Kidney (tissue), 14 donors: ENCODE results near the gene GPR84. TPM values are rescaled to one million over a fixed set of nuclear protein-coding genes. Genes with fewer than 3 reads are reported as not detected.

ENCODE experiments used
- DNase-seq, 5 donors: peaks; one replicate each; pipeline ENCODE4 v3.0.0-alpha.2; 2013 to 2020
- FAIRE-seq: peaks from 2 replicates; lab custom pipeline; 2012; peaks lifted over from hg19 to GRCh38; lab: Jason Lieb, UNC
- H3K27ac ChIP-seq, 2 donors: one replicate each; pipeline ENCODE4 v1.7.0; 2013; ENCODE audit warnings: low read depth in 2 of 2, low read length in 2 of 2, inconsistent platforms in 1 of 2
- H3K27me3 ChIP-seq: one replicate; pipeline ENCODE4 v1.7.1; 2013; ENCODE audit warnings: low read length, inconsistent platforms; ENCODE audit not compliant: control insufficient read depth, insufficient read depth
- H3K36me3 ChIP-seq, 3 donors: one replicate each; pipeline versions ENCODE4 v1.7.0 to v1.7.1; 2013; ENCODE audit warnings: low read length in 3 of 3, control low read depth in 1 of 3, inconsistent platforms in 1 of 3; ENCODE audit not compliant: insufficient read depth in 3 of 3, control insufficient read depth in 2 of 3
- H3K4me1 ChIP-seq, 3 donors: one replicate each; pipeline versions ENCODE4 v1.7.0 to v1.7.1; 2013; ENCODE audit warnings: low read length in 3 of 3, inconsistent platforms in 1 of 3, low read depth in 1 of 3; ENCODE audit not compliant: control insufficient read depth in 2 of 3, insufficient read depth in 2 of 3
- H3K4me3 ChIP-seq, 3 donors: one replicate each; pipeline versions ENCODE4 v1.7.0 to v1.8.1; 2013; ENCODE audit warnings: low read length in 3 of 3, control low read depth in 1 of 3, inconsistent platforms in 1 of 3
- H3K9ac ChIP-seq, 3 donors: one replicate each; pipeline versions ENCODE4 v1.7.0 to v1.7.1; 2013; ENCODE audit warnings: low read length in 3 of 3, control low read depth in 1 of 3, inconsistent platforms in 1 of 3
- H3K9me3 ChIP-seq, 3 donors: one replicate each; pipeline versions ENCODE4 v1.7.0 to v1.7.1; 2013; ENCODE audit warnings: low read length in 3 of 3, control low read depth in 1 of 3, inconsistent platforms in 1 of 3; ENCODE audit not compliant: control insufficient read depth in 2 of 3, insufficient read depth in 1 of 3
- CTCF ChIP-seq: IDR thresholded peaks from 3 replicates; pipeline ENCODE4 v1.5.1; 2012; ENCODE audit warnings: mild to moderate bottlenecking, moderate library complexity, borderline replicate concordance; ENCODE audit not compliant: insufficient read depth; ENCODE audit errors: extremely low read depth
- intact Hi-C: fragments of 100-400 bp; cut with DNase I; formaldehyde crosslinking; loops from one replicate; pipeline ENCODE4 v1.11.1; 2022
- polyA plus RNA-seq: library from polyadenylated mRNA; stranded (reverse); fragments of 350-450 nt; fragmentation: Illumina TruSeq; extraction: RNeasy Lipid Tissue Mini Kit (QIAGEN cat#74804); gene quantifications from one replicate; pipeline ENCODE4 v1.2.3, GENCODE V29; 2014; ENCODE audit warnings: low read depth, low replicate concordance; ENCODE audit not compliant: insufficient read depth
- total RNA-seq: library from RNA; stranded (reverse); fragmentation: NEBNext Ultra II Directional; extraction: Animal tissue kit (Norgen Biotek cat#: 25700); gene quantifications from one replicate; pipeline ENCODE4 v1.2.1, GENCODE V29; 2021
- donor health status: control.
- donor health status: control.
- donor health status: control.
- donor health status: control.
- donor health status: control.
- donor health status: DM: yes; HTN: yes; CAD: no.
- donor health status: Normal renal cell carcinoma (clear cell type).

GPR84 gene
- total and polyA plus RNA-seq, 2 donors from 2014 or later, result 1.7 TPM; not detected in 1

GRCh38 chr12:54407183-54407905 is 43.1 kb upstream of the GPR84 start:
- H3K36me3 ChIP-seq, result peaks cover 0 to 4% (median 4%) of the 10 kb centered on the region in 3 donors
- no peak overlapping the region for H3K27ac ChIP-seq
- DNase-seq, result no peak
- H3K4me3 ChIP-seq, result no peak overlapping the region
- intact Hi-C loops, result no loop called here
- H3K9ac ChIP-seq, result no peak overlapping the region
- no peaks in the 10 kb centered on the region for H3K9me3 ChIP-seq
- peaks cover 0 to under 1% (median 0%) of the 10 kb centered on the region in 3 donors for H3K4me1 ChIP-seq
- FAIRE-seq, result no peak
- no peak for TF ChIP-seq CTCF
- no peaks in the 10 kb centered on the region for H3K27me3 ChIP-seq

- Histone ChIP-seq H3K9me3 (no peaks in the 10 kb centered on the region), H3K9ac (no peak overlapping the region), H3K4me1 (no peaks in the 10 kb centered on the region), H3K4me3 (no peak overlapping the region), H3K36me3 (peaks cover 0 to 4% (median 4%) of the 10 kb centered on the region in 3 donors), H3K27me3 (no peaks in the 10 kb centered on the region), H3K27ac (no peak overlapping the region)
- DNase-seq, result no peak
- TF ChIP-seq CTCF, result no peak
- intact Hi-C loops, result no loop called here
- no peak for FAIRE-seq
Observed at GRCh38 chr12:54405573-54405972, 41.3 kb upstream of the GPR84 start.

- no peak for TF ChIP-seq CTCF
- DNase-seq, result no peak
- Histone ChIP-seq H3K36me3 (peaks cover 0 to 4% (median 4%) of the 10 kb centered on the region in 3 donors), H3K9me3 (no peaks in the 10 kb centered on the region), H3K9ac (no peak overlapping the region), H3K27ac (no peak overlapping the region), H3K4me3 (no peak overlapping the region), H3K27me3 (no peaks in the 10 kb centered on the region), H3K4me1 (no peaks in the 10 kb centered on the region)
- FAIRE-seq, result no peak
- intact Hi-C loops, result no loop called here
Observed at GRCh38 chr12:54405106-54405505, 40.8 kb upstream of the GPR84 start.
